Endothelial cell (in vitro differentiated cells): ENCODE measurements around the gene CLK1. TPM values are rescaled to one million over a fixed set of nuclear protein-coding genes. Genes with fewer than 3 reads are reported as not detected.
A peak's percentile ranks its signal among the peaks of the same experiment; 100 is the strongest.

Source experiments
- DNase-seq: peaks from one replicate; pipeline ENCODE4 v3.0.0; 2021; ENCODE audit warnings: low spot score
- H3K27ac Mint-ChIP-seq: one replicate; pipeline ENCODE4 v1.8.0; 2021; ENCODE audit warnings: mixed read lengths, inconsistent platforms; ENCODE audit not compliant: unreplicated experiment
- H3K27me3 Mint-ChIP-seq: one replicate; pipeline ENCODE4 v1.8.0; 2021; ENCODE audit warnings: mild to moderate bottlenecking, moderate library complexity, mixed read lengths, inconsistent platforms; ENCODE audit not compliant: unreplicated experiment
- H3K36me3 Mint-ChIP-seq: one replicate; pipeline ENCODE4 v1.8.0; 2021; ENCODE audit warnings: mild to moderate bottlenecking, low read depth, mixed read lengths, inconsistent platforms; ENCODE audit not compliant: unreplicated experiment
- H3K4me1 Mint-ChIP-seq: one replicate; pipeline ENCODE4 v1.8.0; 2021; ENCODE audit warnings: mild to moderate bottlenecking, mixed read lengths, inconsistent platforms; ENCODE audit not compliant: unreplicated experiment
- H3K4me3 Mint-ChIP-seq: one replicate; pipeline ENCODE4 v1.8.0; 2021; ENCODE audit warnings: mild to moderate bottlenecking, mixed read lengths, inconsistent platforms; ENCODE audit not compliant: unreplicated experiment
- H3K9me3 Mint-ChIP-seq: one replicate; pipeline ENCODE4 v1.8.0; 2021; ENCODE audit warnings: mixed read lengths, inconsistent platforms; ENCODE audit not compliant: unreplicated experiment
- CTCF ChIP-seq: fragments of 200-600 bp; sonication (generic); IDR thresholded peaks from one replicate; pipeline ENCODE4 v1.5.0; 2021; ENCODE audit warnings: antibody characterized with exemption; ENCODE audit not compliant: unreplicated experiment
- long read RNA-seq: library from polyadenylated mRNA; unstranded; transcript quantifications from one replicate; pipeline ENCODE4 v2.0.0, GENCODE V29; 2020; ENCODE audit not compliant: unreplicated experiment
- total RNA-seq: library from RNA; stranded (reverse); fragmentation: NEBNext Ultra II Directional; extraction: Animal tissue kit (Norgen Biotek cat#: 25700); gene quantifications from one replicate; pipeline ENCODE4 v1.2.1, GENCODE V29; 2021; ENCODE audit not compliant: unreplicated experiment

CLK1 gene
- 92.6 TPM for total RNA-seq
- long read RNA-seq, transcript CLK1-204 (12 exons, 1,682 nt) = major isoform, 32 of 53 reads
- long read RNA-seq, transcript CLK1-201 (13 exons, 1,888 nt) = minor isoform, 10 of 53 reads
- long read RNA-seq, partial matches to known transcripts = 2 of 53 reads
- long read RNA-seq, other reads (novel, unspliced or antisense) = 5 of 53 reads

- peak within 1 kb of the TSS; percentile 95 for H3K4me3 Mint-ChIP-seq
- H3K27ac Mint-ChIP-seq = peak within 1 kb of the TSS; percentile 100
- no peaks in the 10 kb centered on the region for H3K9me3 Mint-ChIP-seq
- TF ChIP-seq CTCF = no peak
- peaks cover 31% of the 10 kb centered on the region for H3K36me3 Mint-ChIP-seq
- peak; percentile 94 for DNase-seq
- H3K27me3 Mint-ChIP-seq = peaks cover 17% of the 10 kb centered on the region
- H3K4me1 Mint-ChIP-seq = peaks cover 29% of the 10 kb centered on the region
Measured at GRCh38 chr2:200864176-200865034, at the start of gene CLK1. Gene CLK1, minus strand, starts transcription at chr2:200864658. Its CDS starts 2,796 bp downstream, at chr2:200861862.

- TF ChIP-seq CTCF = no peak
- no peaks in the 10 kb centered on the region for H3K9me3 Mint-ChIP-seq
- no peak for DNase-seq
- no peaks in the 10 kb centered on the region for H3K27me3 Mint-ChIP-seq
- peaks cover 33% of the 10 kb centered on the region for H3K36me3 Mint-ChIP-seq
- H3K4me1 Mint-ChIP-seq = no peaks in the 10 kb centered on the region
- H3K27ac Mint-ChIP-seq = no peak overlapping the region
- no peak overlapping the region for H3K4me3 Mint-ChIP-seq
Measured at GRCh38 chr2:200913654-200914053, 49.2 kb upstream of the CLK1 start.

DNA sequence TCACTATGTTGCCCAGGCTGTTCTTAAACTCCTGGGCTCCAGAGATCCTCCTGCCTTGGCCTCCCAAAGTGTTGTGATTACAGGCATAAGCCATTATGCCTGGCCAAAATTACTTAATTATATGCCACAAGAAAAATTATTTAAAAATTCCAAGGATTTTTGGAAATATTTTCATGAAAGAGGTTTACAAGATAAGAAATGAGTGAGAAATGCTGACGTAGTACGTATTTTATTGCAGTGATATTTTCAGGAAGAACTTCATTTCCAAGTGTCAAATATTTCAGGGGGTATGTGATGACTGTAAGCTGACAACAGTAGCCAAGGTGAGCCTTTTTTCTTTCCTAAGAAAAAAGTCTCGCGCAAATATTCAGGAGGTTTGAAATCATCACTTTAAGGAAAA is 45.5 kb upstream of the CLK1 start:
- Mint-ChIP-seq H3K27me3 (no peaks in the 10 kb centered on the region), H3K4me1 (no peaks in the 10 kb centered on the region), H3K36me3 (peaks cover 26% of the 10 kb centered on the region), H3K9me3 (no peaks in the 10 kb centered on the region), H3K4me3 (no peak overlapping the region), H3K27ac (no peak overlapping the region)
- TF ChIP-seq CTCF = no peak
- DNase-seq = no peak

DNA sequence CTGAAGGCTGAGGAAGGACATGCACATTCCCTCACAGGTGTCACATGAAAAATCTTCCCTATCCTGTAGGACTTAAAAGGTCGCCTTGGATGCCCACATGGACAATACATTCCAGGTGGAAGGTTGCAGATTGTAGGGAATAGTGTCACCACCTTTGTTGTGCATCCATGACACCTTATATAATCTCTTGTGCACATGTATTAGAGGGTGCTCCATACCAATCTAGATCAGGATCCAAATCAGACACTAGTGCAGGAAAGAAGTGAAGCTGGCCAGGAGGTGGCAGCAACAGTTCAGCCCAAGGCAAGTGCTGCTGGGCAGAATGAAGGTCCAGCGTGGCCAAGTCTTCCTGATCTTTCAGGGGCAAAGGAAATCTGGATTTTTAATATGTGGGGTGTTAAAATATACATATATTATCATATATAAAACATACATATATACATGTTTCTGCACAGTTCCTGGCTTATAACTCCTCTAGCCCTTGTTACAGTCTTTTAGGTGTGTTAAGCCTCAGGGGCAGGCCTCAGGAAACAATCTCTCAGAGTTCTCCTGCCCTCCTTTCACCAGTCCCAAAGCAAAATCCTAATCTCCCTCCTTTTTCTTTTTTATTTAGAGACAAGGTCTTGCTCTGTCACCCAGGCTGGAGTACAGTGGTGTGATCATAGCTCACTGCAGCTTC is 41.3 kb upstream of the CLK1 start:
- H3K27ac Mint-ChIP-seq = no peak overlapping the region
- peaks cover 3% of the 10 kb centered on the region for H3K36me3 Mint-ChIP-seq
- peak overlapping the region; percentile 4 for H3K4me3 Mint-ChIP-seq
- DNase-seq = peak; percentile 69
- no peaks in the 10 kb centered on the region for H3K27me3 Mint-ChIP-seq
- peak; percentile 19 for TF ChIP-seq CTCF
- peaks cover 4% of the 10 kb centered on the region for H3K4me1 Mint-ChIP-seq
- H3K9me3 Mint-ChIP-seq = no peaks in the 10 kb centered on the region
